Loucy (cell line): ENCODE results near the gene NBPF1.
A peak's percentile ranks its signal among the peaks of the same experiment; 100 is the strongest.
"Not testable (repeated sequence)": the region's sequence is repeated elsewhere in the genome, so short reads cannot be mapped to it uniquely, and the experiment has no call there.

Experiments used
- H2AFZ ChIP-seq: fragments of 200-600 bp; sonication (generic); 2 replicates; pipeline ENCODE4 v1.6.0; 2016; ENCODE audit warnings: antibody characterized with exemption, mild to moderate bottlenecking, low read length, moderate library complexity
- H3F3A ChIP-seq: fragments of 200-600 bp; 2 replicates; pipeline ENCODE4 v1.6.0; 2016; ENCODE audit warnings: antibody characterized with exemption, low read depth, mild to moderate bottlenecking
- H3K27me3 ChIP-seq: fragments of 200-600 bp; sonication (generic); 2 replicates; pipeline ENCODE4 v1.6.1; 2014; ENCODE audit warnings: low read length, mild to moderate bottlenecking; ENCODE audit not compliant: insufficient read depth, poor library complexity, severe bottlenecking
- H3K36me3 ChIP-seq: fragments of 200-600 bp; sonication (generic); 2 replicates; pipeline ENCODE4 v1.6.1; 2016; ENCODE audit warnings: low read length; ENCODE audit not compliant: insufficient read depth
- H3K4me1 ChIP-seq: fragments of 200-600 bp; sonication (generic); 2 replicates; pipeline ENCODE4 v1.5.1; 2014; ENCODE audit warnings: low read length, mild to moderate bottlenecking; ENCODE audit not compliant: insufficient read depth, poor library complexity, severe bottlenecking
- H3K4me2 ChIP-seq: fragments of 200-600 bp; sonication (generic); 2 replicates; pipeline ENCODE4 v1.6.0; 2014; ENCODE audit warnings: antibody characterized with exemption, low read length, low read depth, mild to moderate bottlenecking; ENCODE audit not compliant: poor library complexity, severe bottlenecking
- H3K4me3 ChIP-seq: fragments of 200-600 bp; sonication (generic); 2 replicates; pipeline ENCODE4 v1.5.1; 2014; ENCODE audit warnings: low read length, mild to moderate bottlenecking, mixed read lengths; ENCODE audit not compliant: poor library complexity, severe bottlenecking
- H3K79me2 ChIP-seq: fragments of 200-600 bp; sonication (generic); 2 replicates; pipeline ENCODE4 v1.6.1; 2014; ENCODE audit warnings: low read length; ENCODE audit not compliant: insufficient read depth
- H3K9ac ChIP-seq: fragments of 200-600 bp; sonication (generic); 2 replicates; pipeline ENCODE4 v1.6.0; 2014; ENCODE audit warnings: mild to moderate bottlenecking, low read depth, low read length, moderate library complexity; ENCODE audit not compliant: poor library complexity, severe bottlenecking
- H3K9me2 ChIP-seq: fragments of 200-600 bp; sonication (generic); replicated peaks from 2 replicates; pipeline ENCODE4 v1.6.1; 2016; ENCODE audit warnings: low read depth, low read length, mixed read lengths
- H3K9me3 ChIP-seq: fragments of 200-600 bp; sonication (generic); 2 replicates; pipeline ENCODE4 v1.6.1; 2014; ENCODE audit warnings: mild to moderate bottlenecking, antibody characterized with exemption, low read length, low read depth; ENCODE audit not compliant: insufficient read depth
- H4K20me1 ChIP-seq: fragments of 200-600 bp; sonication (generic); 2 replicates; pipeline ENCODE4 v1.6.0; 2014; ENCODE audit warnings: antibody characterized with exemption, low read length, mild to moderate bottlenecking; ENCODE audit not compliant: insufficient read depth, poor library complexity, severe bottlenecking
- EZH2phosphoT487 ChIP-seq: fragments of 200-600 bp; IDR thresholded peaks from 2 replicates; pipeline ENCODE4 v1.6.1; 2018; ENCODE audit warnings: antibody characterized with exemption, mild to moderate bottlenecking, moderate library complexity, borderline replicate concordance
- TF ChIP-seq, protein P1 (sequence below): fragments of 200-600 bp; sonication (generic); conservative IDR thresholded peaks from 2 replicates; pipeline ENCODE4 v1.5.1; 2014; ENCODE audit warnings: mild to moderate bottlenecking, antibody characterized with exemption, low read length

NBPF1 gene

DNA sequence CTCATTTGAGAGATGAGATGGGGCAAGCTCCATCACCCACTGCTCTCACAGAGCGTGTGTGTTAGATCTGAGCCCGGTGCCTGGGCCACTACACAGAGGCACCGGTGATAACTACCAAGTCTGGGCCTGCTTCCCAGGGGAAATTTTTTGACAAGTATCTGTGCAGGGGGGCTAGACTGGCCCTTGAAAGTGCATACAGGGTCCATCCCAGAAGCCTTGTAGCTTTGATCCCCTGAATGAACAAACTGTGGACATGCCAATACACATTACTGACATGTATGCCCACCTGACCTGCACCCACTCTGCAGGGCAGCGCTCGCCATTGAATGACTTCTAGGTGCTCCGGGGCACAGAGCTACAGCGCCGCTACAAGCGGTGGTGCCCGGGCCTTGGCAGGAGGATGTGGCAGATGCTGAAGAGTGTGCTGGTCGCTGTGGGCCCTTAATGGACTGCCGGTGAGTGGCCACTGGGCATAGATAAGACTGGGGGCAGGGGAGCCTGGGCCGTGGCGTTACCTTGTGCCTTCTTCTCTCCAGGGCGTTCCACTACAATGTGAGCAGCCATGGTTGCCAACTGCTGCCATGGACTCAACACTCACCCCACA is 32.8 kb upstream of the NBPF1 start:
- not testable (repeated sequence) for H3K9ac ChIP-seq, H3K9me3 ChIP-seq, H3F3A ChIP-seq, H2AFZ ChIP-seq, H3K36me3 ChIP-seq, H3K9me2 ChIP-seq, H3K4me3 ChIP-seq, H3K4me2 ChIP-seq, H4K20me1 ChIP-seq, H3K27me3 ChIP-seq
- peaks cover 19% of the 10 kb centered on the region for H3K4me1 ChIP-seq
- peaks cover 31% of the 10 kb centered on the region for H3K79me2 ChIP-seq

DNA sequence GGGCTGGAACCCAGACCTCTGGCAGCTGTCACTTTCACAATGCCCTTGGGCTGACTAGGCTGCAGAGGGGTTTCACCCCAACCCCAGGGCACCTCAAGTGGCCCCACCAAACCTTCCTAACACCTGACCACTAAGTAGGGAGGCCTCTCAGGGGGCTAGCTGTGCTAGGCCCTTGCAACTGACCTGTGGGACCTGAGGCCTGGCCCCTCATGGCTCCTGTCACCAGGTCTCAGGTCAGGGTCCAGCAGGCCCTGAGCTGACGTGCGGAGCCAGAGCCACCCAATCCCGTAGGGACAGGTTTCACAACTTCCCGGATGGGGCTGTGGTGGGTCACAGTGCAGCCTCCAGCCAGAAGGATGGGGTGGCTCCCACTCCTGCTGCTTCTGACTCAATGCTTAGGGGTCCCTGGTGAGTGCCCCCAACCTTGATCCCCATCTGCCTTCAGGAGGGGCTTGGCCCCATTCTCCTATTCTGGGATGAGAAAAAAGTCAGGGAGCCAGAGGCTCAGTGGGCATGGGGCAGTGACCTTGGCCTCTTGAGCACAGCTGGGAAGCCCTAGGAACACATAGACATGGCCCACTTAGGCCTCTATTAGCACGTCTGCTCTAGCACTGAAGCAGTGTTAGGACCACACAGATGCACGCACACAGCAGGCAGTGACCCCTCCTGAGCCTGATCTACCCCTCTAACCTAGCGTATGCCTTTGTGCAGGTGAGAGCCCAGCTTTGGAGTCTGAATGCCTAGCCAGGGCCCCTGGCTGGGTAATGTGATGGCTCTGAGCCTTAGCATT is 32.1 kb upstream of the NBPF1 start:
- not testable (repeated sequence) for H3K9me2 ChIP-seq, H3F3A ChIP-seq, H3K27me3 ChIP-seq, H3K9me3 ChIP-seq, H3K36me3 ChIP-seq, H4K20me1 ChIP-seq
- Histone ChIP-seq H3K79me2 (peaks cover 33% of the 10 kb centered on the region), H2AFZ (peak overlapping the region; percentile 89), H3K4me3 (peak overlapping the region; percentile 88), H3K4me2 (peak overlapping the region; percentile 73), H3K4me1 (peaks cover 19% of the 10 kb centered on the region), H3K9ac (peak overlapping the region; percentile 92)

DNA sequence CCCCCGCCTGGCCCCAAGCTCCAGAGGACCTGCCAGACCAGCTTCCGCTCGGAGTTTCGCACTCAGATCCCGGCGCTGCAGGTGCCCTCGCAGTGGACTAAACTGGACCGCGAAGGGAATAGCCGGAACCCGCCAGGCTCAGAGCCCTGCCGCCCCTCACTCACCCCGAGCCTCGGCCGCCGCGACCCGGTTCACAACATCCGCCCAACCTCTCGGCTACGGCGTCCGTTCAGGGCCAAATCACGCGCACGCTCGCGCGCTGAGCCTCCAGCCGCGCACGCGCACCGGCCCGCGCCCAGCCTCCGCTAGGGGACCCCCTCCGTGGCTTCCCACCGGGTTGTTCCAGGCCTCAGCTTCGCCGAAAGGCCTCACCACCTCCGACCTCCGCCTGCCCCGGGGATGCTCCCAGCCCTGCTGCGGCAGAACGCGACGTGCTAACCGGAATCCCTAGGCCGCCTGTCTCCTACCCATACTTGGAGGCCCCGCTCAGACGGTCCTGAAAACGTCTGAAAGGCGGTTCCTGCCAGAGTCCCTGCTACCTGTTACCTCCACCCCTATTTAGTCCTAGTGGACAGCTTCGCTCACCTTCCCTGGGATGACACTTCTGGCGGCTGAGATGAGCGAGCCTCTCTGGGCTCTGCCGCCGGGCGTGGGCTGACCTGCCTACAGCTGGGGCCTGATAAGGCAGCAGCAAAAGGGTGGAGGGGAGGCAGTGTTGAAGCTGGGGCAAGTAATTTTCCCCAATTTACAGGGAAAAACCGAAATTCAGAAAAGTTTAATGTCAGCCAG is 31.3 kb upstream of the NBPF1 start:
- peak overlapping the region; percentile 92 for H3K9ac ChIP-seq
- H3K27me3 ChIP-seq, H3K9me3 ChIP-seq, H4K20me1 ChIP-seq, H3K9me2 ChIP-seq, H3F3A ChIP-seq, H3K36me3 ChIP-seq: not testable (repeated sequence)
- peak overlapping the region; percentile 73 for H3K4me2 ChIP-seq
- TF ChIP-seq, protein P1, sequence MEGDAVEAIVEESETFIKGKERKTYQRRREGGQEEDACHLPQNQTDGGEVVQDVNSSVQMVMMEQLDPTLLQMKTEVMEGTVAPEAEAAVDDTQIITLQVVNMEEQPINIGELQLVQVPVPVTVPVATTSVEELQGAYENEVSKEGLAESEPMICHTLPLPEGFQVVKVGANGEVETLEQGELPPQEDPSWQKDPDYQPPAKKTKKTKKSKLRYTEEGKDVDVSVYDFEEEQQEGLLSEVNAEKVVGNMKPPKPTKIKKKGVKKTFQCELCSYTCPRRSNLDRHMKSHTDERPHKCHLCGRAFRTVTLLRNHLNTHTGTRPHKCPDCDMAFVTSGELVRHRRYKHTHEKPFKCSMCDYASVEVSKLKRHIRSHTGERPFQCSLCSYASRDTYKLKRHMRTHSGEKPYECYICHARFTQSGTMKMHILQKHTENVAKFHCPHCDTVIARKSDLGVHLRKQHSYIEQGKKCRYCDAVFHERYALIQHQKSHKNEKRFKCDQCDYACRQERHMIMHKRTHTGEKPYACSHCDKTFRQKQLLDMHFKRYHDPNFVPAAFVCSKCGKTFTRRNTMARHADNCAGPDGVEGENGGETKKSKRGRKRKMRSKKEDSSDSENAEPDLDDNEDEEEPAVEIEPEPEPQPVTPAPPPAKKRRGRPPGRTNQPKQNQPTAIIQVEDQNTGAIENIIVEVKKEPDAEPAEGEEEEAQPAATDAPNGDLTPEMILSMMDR: peak; percentile 61
- peak overlapping the region; percentile 89 for H2AFZ ChIP-seq
- peaks cover 39% of the 10 kb centered on the region for H3K79me2 ChIP-seq
- peaks cover 21% of the 10 kb centered on the region for H3K4me1 ChIP-seq
- H3K4me3 ChIP-seq: peak overlapping the region; percentile 88

DNA sequence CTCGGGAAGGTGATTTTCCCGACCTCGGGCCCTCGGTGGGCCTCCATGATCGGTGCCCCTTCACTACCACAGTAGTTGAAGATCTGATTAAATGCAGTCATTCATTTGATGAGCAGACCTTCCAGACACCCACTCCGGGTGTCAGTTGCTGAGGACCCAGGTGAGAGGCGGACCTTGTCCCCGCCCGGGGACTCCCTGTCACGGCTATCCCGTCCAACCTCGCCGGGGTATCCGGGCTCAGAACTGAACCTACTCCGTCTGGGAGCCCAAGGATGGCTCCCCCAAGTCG is 30.8 kb upstream of the NBPF1 start:
- H3K79me2 ChIP-seq: peaks cover 42% of the 10 kb centered on the region

DNA sequence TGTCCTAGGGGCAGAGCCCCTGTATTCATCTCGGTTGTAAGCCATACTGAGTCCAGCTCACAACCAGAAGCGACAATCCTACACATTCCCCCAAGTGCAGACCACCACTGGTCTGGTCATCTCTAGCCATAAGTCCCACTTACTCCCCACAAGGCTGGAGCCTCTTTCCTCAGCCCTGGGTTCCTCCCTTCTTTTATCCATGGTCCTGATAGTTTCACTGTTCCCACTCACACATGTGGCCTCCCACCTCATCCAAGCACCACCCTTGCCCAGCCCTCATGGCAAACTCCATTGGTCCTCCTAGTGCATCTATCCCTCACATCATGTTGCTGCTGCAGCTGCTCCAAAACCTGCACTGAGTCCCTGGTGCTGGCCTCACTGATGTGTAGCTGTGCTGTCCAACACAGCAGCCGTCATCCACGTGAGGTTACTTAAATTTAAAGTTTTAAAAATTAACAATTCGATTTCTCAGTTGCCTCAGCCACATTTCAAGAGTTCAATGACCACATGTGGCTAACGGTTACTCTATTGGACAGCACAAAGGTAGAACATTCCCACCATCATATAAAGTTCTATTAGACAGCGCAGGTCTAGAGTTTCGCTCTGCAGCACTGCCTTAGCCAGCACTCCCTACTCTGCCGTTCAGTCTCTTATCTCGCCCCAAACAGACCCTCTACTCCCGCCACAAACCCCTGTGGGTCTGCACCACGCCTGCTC is 30.3 kb upstream of the NBPF1 start:
- not testable (repeated sequence) for H3K9me2 ChIP-seq, H4K20me1 ChIP-seq, H3F3A ChIP-seq, H3K27me3 ChIP-seq, H3K36me3 ChIP-seq, H3K9me3 ChIP-seq
- Histone ChIP-seq H3K4me3 (peak overlapping the region; percentile 88), H3K79me2 (peaks cover 45% of the 10 kb centered on the region), H3K4me2 (peak overlapping the region; percentile 73), H3K4me1 (peaks cover 25% of the 10 kb centered on the region), H3K9ac (peak overlapping the region; percentile 92), H2AFZ (peak overlapping the region; percentile 89)

More for the DNA sequence above, 30.8 kb upstream of the NBPF1 start:
- Histone ChIP-seq H3K36me3 (no peaks in the 10 kb centered on the region), H3K9ac (peak overlapping the region; percentile 92), H2AFZ (peak overlapping the region; percentile 89), H3K4me2 (peak overlapping the region; percentile 73), H3K27me3 (no peaks in the 10 kb centered on the region), H3K9me3 (no peaks in the 10 kb centered on the region), H3K4me3 (peak overlapping the region; percentile 88), H3K9me2 (no peaks in the 10 kb centered on the region), H3F3A (no peaks in the 10 kb centered on the region), H4K20me1 (peaks cover 3% of the 10 kb centered on the region), H3K4me1 (peaks cover 25% of the 10 kb centered on the region)
- TF ChIP-seq EZH2phosphoT487: no peak
- TF ChIP-seq, protein P1: no peak
